Measurements from ENCODE around the gene PPFIBP1.

Gene PPFIBP1

DNA sequence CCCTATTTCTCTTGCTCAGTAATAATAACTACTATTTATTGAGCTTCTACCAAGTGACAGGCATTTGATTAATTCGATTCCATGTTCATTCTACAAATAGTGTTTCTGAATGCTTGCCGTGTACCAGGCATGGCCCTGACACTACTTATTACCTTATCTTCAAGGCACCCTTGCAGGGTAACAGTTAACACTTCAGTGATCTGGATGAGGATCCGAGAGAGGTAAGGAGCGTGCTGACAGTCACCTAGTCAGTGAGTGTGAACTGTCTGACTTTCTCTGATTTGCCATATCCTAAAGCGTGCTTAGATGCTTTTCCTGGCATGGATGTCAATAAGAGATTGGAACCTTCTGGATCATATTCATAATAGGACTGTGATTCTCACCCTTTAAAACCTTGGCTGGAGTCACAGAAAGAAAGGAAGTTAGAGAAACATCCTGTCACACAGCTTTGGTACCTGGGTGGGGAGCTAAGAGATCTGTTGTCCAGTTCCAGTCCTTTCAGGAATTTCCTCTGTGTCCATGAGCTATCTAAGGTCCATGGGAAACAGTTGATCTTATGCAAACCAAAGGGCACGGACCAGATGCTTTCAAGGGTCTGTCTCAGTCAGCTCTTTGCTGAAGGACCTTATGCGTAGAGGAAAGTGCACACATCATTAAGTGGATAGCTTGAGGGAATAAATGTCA is 54.8 kb downstream of the PPFIBP1 start:
- TF ChIP-seq GATA3 (IDR thresholded peaks at IDR 0.05; ENCODE audit: low read depth, low read length) (no peak), GATA2 (IDR thresholded peaks at IDR 0.05; ENCODE audit: low read depth, low read length) (no peak)

DNA sequence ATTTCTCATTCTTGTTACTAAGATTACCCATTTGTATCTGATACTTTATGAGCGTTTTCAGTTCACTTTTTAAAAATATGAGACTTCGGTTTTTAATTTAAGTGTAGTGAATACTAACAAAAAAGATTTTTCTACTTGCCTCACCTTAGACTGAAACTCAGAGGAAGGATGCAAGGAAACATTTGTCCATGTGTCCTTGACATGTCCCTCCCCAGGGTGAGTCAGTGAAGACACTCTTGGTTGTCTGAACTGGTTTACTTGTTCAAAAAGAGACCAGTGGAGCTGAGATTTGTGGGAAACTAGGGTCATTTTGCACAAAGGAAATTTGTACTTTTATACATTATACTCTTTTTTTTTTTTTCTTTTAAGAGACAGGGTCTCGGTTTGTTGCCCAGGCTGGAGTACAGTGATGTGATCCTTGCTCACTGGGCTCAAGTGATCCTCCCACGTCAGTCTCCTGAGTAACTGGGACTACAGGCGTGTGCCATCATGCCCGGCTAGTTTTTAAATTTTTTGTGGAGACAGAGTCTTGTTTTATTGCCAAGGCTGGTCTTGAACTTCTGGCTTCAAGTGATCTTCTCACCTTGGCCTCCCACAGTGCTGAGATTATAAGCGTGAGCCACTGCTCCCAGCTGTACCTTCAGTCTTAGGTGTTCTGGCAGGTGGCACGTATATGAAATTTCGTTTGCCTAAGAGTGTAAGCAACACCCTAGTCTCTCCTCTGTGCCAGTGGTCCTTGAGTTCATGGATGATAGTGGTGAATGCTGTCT is 56.7 kb downstream of the PPFIBP1 start:
- no peak for TF ChIP-seq GATA3 (IDR thresholded peaks at IDR 0.05; ENCODE audit: low read depth, low read length)
- no peak for TF ChIP-seq GATA2 (IDR thresholded peaks at IDR 0.05; ENCODE audit: low read depth, low read length)

DNA sequence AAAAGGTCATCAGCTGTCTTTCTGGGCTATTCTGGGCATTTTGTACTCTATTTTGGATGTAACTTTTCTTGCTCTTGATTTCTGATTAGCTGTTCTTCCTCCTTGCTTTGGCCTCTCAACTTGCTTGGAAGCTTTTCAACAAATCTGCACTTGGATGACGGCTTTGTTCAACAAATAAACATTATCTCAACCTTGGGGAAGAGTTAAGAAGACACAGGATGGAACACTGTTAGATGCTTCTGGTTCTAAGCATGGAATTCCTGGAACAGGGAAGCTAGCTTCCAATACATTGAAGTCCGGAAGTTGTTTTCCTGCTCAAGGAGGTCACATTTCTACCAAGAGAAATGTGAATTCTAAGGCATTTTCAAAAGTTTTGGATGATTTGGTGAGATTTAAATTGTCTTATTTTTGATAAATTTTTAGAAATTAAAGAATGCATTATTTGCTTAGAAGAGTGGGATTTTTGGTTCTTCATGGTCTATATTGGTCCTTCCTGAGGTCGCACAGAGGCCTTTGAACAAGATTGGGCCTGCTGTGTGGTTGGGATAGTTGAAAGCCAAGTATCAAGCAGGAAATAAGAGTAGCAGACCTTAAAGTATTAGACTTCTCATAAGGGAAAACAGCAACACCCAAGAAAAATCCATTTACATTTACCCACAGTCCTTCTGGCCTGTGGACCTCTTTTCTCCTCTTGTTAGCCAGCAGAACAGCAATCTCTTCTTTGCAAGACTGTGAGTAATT is 59.2 kb downstream of the PPFIBP1 start:
- TF ChIP-seq GATA3 (IDR thresholded peaks at IDR 0.05; ENCODE audit: low read depth, low read length), result no peak
- no peak for TF ChIP-seq GATA2 (IDR thresholded peaks at IDR 0.05; ENCODE audit: low read depth, low read length)

DNA sequence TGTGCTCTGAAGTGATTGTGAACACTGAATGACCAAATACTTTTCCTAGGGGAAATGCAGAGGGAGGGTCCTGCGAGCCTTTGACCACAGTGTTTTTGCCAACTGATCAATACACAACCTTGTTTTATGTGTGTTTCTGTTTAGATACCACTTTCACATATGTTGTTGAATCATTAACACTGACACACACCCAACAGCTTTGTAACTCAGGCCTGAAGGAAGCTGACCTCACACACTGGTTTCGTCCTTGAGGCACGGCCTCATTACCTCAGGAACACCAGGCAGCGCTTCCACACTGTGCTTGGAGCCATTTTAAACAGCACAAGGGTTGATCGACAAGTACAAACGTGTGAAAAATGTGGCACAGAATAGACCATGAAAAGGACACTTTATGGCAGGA is 60.0 kb downstream of the PPFIBP1 start:
- TF ChIP-seq GATA3 (IDR thresholded peaks at IDR 0.05; ENCODE audit: low read depth, low read length), result no peak
- no peak for TF ChIP-seq GATA2 (IDR thresholded peaks at IDR 0.05; ENCODE audit: low read depth, low read length)

DNA sequence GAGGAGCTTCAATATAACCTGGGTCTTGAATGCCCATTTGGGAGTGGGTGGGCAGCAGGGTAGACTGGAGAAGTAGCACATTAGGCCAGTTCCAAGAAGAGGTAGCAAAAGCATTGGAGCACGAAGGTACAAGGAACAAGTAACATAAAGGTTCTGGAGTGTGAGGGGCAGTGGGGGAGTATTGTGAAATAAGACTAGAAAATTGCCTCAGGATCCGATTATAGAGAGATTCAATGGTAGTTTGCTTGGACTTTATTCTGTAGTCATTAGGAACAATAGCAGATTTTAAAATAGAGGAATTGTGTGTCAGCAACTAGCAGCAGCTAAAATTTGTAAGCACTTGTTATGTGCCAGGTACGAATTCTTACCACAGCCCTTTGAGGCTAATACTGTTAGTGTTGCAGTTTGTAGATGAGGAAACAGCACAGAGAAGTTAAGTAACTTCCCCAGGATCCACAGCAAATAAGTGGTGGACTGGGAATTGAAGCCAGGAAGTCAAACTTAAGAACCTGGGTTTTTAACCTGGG is 61.8 kb downstream of the PPFIBP1 start:
- TF ChIP-seq GATA3 (IDR thresholded peaks at IDR 0.05; ENCODE audit: low read depth, low read length) (no peak), GATA2 (IDR thresholded peaks at IDR 0.05; ENCODE audit: low read depth, low read length) (no peak)

DNA sequence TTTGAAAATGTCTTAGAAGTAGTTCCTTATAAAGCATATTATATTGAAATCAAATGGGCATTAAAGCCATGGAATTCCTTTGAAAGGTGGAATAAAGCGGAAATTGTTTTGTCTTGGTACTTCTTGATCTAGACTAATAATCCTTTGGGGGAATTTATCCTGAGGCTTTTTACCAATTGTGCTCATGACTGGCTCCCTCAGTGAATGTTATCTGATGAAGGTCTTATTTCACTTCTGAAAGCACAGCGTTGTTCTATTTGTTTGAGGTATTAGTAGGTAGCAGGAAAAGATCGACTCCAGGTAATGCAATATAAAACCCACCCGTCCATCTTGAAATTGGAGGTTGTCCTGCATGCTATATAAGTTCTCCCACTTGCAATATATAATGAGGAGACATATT is 64.8 kb downstream of the PPFIBP1 start:
- TF ChIP-seq GATA2 (IDR thresholded peaks at IDR 0.05; ENCODE audit: low read depth, low read length), result no peak
- no peak for TF ChIP-seq GATA3 (IDR thresholded peaks at IDR 0.05; ENCODE audit: low read depth, low read length)

DNA sequence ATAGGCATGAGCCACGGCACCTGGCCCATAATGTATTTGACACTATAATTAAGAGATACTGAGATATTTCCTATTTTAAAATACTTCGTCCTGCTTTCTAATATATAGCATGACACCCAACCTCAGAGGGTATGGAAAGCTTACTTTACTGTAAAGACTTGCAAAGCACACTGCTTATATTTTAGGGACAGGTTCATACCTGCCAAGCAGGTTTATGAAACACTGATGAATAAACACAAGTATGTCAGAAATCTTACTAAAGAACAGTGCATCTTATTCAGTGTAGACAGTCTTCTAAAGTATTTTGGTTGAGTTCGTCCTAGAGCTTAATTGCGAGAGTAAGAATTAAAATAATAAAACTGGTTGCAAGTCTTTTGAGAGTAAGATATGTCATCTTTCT is 65.4 kb downstream of the PPFIBP1 start:
- TF ChIP-seq GATA2 (IDR thresholded peaks at IDR 0.05; ENCODE audit: low read depth, low read length), result no peak
- no peak for TF ChIP-seq GATA3 (IDR thresholded peaks at IDR 0.05; ENCODE audit: low read depth, low read length)

DNA sequence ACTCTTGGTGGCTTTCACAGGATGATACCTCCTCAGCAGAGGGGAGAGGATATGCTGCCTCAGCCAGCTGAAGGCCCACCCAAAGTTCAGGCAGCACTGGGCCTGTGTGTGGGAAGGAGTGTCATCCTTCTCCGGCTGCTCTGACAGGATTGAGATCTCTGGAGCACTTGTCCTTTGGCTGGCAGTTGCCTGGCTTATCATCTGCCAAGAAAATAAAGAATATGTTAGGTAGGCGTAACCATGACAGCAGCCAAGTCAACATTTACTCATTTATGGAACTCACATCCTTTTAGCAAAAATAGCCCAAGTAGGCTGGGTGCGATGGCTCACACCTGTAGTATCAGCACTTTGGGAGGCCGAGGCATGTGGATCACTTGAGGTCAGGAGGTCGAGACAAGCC is 68.5 kb downstream of the PPFIBP1 start:
- TF ChIP-seq GATA2 (IDR thresholded peaks at IDR 0.05; ENCODE audit: low read depth, low read length) (no peak), GATA3 (IDR thresholded peaks at IDR 0.05; ENCODE audit: low read depth, low read length) (no peak)

DNA sequence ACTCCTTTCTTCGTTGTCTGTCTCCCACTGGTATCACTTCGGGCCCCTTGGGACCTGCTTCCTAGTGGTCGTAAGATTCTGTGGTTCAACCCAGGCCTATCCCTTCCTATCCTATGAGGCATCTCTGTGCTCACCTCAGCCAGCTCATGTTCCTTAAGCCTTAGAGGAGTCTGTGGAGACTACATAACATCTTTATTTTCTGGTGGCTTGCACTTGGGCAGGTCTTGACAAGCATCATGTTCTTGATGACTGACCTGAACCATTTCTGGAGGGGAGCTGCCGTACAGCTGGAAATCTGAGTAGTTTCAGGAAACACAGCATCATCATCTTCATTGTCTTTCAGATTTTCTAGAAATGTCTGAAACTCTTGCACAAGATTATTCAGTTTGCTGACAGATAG is 69.3 kb downstream of the PPFIBP1 start:
- TF ChIP-seq GATA3 (IDR thresholded peaks at IDR 0.05; ENCODE audit: low read depth, low read length), result no peak
- TF ChIP-seq GATA2 (IDR thresholded peaks at IDR 0.05; ENCODE audit: low read depth, low read length), result no peak

DNA sequence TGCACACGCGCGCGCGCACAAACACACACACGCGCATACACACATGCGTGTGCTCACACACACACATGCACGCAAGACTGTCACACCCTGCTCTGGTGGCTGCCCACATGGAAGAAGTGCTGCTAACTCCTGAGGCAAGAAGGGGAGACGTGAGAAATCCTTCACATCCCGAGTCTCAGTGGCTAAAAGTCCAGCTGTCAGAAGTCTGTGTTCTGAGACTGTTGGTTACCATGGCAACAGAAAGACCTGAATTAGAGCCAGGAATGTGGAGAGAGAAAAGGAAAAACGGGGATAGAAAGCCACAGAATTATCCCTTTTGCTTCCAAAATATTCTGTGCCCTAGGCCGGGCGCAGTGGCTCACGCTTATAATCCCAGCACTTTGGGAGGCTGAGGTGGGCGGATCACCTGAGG is 71.2 kb downstream of the PPFIBP1 start:
- TF ChIP-seq GATA3 (IDR thresholded peaks at IDR 0.05; ENCODE audit: low read depth, low read length) (no peak), GATA2 (IDR thresholded peaks at IDR 0.05; ENCODE audit: low read depth, low read length) (no peak)

DNA sequence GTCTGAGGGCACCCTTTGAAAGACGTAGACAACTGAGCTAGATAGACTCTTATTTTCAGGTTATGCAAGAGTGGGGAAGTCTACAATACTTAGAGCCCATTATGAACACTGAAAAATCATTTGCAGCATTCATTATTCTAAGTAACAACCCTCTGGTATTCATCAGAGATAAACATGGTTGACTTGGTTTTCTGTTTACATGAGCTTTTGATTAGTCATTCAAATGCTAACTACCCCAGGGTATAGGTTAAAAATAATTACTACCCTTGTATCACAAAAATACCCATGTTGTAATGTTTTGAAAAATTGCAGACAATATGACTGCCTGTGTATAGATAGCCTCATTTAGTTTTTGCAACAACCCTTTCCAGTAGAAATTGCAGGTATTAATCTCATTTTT is 78.5 kb downstream of the PPFIBP1 start:
- TF ChIP-seq GATA2 (IDR thresholded peaks at IDR 0.05; ENCODE audit: low read depth, low read length), result no peak
- TF ChIP-seq GATA3 (IDR thresholded peaks at IDR 0.05; ENCODE audit: low read depth, low read length), result no peak

DNA sequence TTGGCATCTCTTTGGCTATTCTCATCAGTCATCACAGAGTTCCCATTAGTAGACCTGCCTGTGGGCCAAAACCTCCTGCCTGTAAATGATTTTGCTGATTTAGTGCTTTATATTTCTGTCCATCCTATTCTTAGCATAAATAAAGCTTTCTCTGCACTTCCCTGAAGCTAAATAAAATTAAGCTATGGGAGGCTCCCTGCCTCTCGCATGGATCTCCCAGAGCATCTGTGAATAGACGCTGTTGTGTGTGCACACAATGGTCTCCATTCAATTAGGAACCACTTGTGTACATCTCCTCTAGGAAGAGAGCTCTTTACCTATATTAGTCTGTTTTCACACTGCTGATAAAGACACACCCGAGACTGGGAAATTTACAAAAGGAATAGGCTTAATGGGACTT is 80.4 kb downstream of the PPFIBP1 start:
- TF ChIP-seq GATA2 (IDR thresholded peaks at IDR 0.05; ENCODE audit: low read depth, low read length), result no peak
- TF ChIP-seq GATA3 (IDR thresholded peaks at IDR 0.05; ENCODE audit: low read depth, low read length), result no peak

DNA sequence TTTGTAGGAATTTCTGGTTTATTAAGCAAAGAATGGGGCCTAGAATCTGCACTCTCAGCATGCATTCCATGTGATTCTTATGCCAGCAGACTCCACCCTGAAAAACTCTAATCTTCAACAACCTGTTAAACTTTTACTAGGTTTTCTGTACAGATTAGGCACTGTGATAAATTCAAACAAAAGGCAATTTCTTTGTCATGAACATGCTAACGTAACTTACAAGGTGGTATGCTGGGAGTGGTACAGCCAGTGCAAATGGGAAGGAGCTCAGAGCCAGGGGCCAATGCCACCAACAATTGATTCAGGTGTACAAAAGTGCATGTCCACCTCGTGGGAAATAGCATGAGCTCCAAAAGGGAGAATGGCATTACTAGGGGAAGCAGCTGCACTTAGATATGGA is 83.0 kb downstream of the PPFIBP1 start:
- TF ChIP-seq GATA3 (IDR thresholded peaks at IDR 0.05; ENCODE audit: low read depth, low read length) (no peak), GATA2 (IDR thresholded peaks at IDR 0.05; ENCODE audit: low read depth, low read length) (no peak)

DNA sequence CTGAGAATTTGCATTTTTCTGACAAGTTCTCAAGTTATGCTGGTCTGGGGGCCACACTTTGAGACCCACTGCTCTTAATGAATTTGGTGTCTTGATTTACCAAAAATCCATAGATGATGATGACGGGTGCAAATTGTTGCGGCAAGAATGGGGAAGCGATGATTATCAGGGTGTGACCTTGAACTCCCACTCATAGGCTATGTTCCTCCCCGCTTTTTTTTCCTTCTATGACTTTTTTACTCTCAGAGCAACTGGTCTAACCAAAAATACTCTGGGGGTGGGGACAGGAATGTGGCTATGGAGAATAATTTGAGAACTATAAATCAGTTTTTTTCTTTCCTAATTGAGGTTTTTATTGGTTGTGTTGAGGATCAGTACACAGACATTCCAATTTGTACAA is 83.6 kb downstream of the PPFIBP1 start:
- no peak for TF ChIP-seq GATA2 (IDR thresholded peaks at IDR 0.05; ENCODE audit: low read depth, low read length)
- TF ChIP-seq GATA3 (IDR thresholded peaks at IDR 0.05; ENCODE audit: low read depth, low read length), result no peak
